K562 (cell line): ENCODE data around the gene IZUMO4. TPM values are rescaled to one million over a fixed set of nuclear protein-coding genes. Genes with fewer than 3 reads are reported as not detected.

Experiments
- CBX5 ChIP-seq: IDR thresholded peaks from 2 replicates; pipeline ENCODE4 v1.6.1; 2014; ENCODE audit warnings: low read depth, borderline replicate concordance
- CHD1 ChIP-seq: fragments of 200-600 bp; sonication (generic); IDR thresholded peaks from one replicate; pipeline ENCODE4 v1.6.1; 2012; ENCODE audit warnings: mild to moderate bottlenecking, moderate library complexity, low read length, inconsistent platforms
- E2F1 ChIP-seq: sonication (generic); formaldehyde crosslinking; IDR thresholded peaks from 2 replicates; pipeline ENCODE4 v1.8.1; 2023; ENCODE audit warnings: mild to moderate bottlenecking, missing genetic modification reagents, moderate library complexity
- GABPB1 ChIP-seq: sonication (generic); formaldehyde crosslinking; IDR thresholded peaks from 2 replicates; pipeline ENCODE4 v1.8.0; 2022; ENCODE audit warnings: mild to moderate bottlenecking, missing genetic modification reagents
- GMEB1 ChIP-seq: fragments of 250-450 bp; sonication (Bioruptor Pico); IDR thresholded peaks from 2 replicates; pipeline ENCODE4 v1.4.0; 2020; ENCODE audit warnings: mild to moderate bottlenecking
- KDM1A ChIP-seq, 2 experiments: fragments of 450-650 bp; IDR thresholded peaks; 2 replicates each; pipeline ENCODE4 v1.6.1; 2016; ENCODE audit warnings: mild to moderate bottlenecking in 2 of 2
- MTA3 ChIP-seq: fragments of 450-650 bp; formaldehyde crosslinking; IDR thresholded peaks from 2 replicates; pipeline ENCODE4 v1.6.1; 2017; ENCODE audit warnings: mild to moderate bottlenecking, borderline replicate concordance
- PHF8 ChIP-seq: fragments of 200-600 bp; sonication (generic); IDR thresholded peaks from 2 replicates; pipeline ENCODE4 v1.6.1; 2012; ENCODE audit warnings: mixed run types, mild to moderate bottlenecking, inconsistent platforms, low read length, moderate library complexity, borderline replicate concordance
- REST ChIP-seq, 2 experiments: fragments of 450-650 bp; formaldehyde crosslinking in 1 of 2; IDR thresholded peaks; 2 replicates each; pipeline versions ENCODE4 v1.4.0 to v1.6.1; 2014 to 2020; ENCODE audit warnings: mild to moderate bottlenecking in 2 of 2, borderline replicate concordance in 1 of 2, low read depth in 1 of 2
- ZBTB9 ChIP-seq: fragments of 450-650 bp; formaldehyde crosslinking; IDR thresholded peaks from 2 replicates; pipeline ENCODE4 v1.4.0; 2020; ENCODE audit warnings: mild to moderate bottlenecking, moderate library complexity
- polyA plus RNA-seq, 8 experiments: library from polyadenylated mRNA; depleted of rRNA in 4 of 8; stranded (reverse) in 5 of 8; unstranded in 3 of 8; fragments of >200 nt; fragmentation: Nextera tagmentation in 2 of 8; fragmentation: Illumina TruSeq in 1 of 8; extraction: Ambion mirVana in 2 of 8; extraction: Trizol in 1 of 8; gene quantifications; 2 replicates each; pipeline versions ENCODE4 v1.2.1 to v1.2.3, GENCODE V29; 2011 to 2014; ENCODE audit warnings: inconsistent platforms in 1 of 8, missing spikeins in 1 of 8
- total RNA-seq, 7 experiments: library from RNA; depleted of rRNA in 6 of 7; stranded (reverse); fragments of >200 nt in 6 of 7; fragmentation: Illumina TruSeq in 2 of 7; extraction: Trizol in 2 of 7; gene quantifications; 2 replicates each; pipeline versions ENCODE4 v1.2.1 to v1.2.3, GENCODE V29; 2011 to 2021; ENCODE audit warnings: low replicate concordance in 1 of 7

The IZUMO4 gene
- total and polyA plus RNA-seq, 9 of the 15 experiments (the other 6 are each of a cell fraction or from before 2014, with no cell fraction given) = 0.07 to 3.9 (median 1.2) TPM

- peak; percentile 86 to 95 for TF ChIP-seq KDM1A (IDR thresholded peaks at IDR 0.05)
- no peak for TF ChIP-seq ZBTB9 (CRISPR knock-in tag)
- peak; percentile 59; the same call in 1 of the 2 replicates for TF ChIP-seq E2F1 (CRISPR knock-in tag)
- no peak for TF ChIP-seq CBX5
- peak; percentile 52; the same call in 1 of the 2 replicates for TF ChIP-seq GABPB1 (CRISPR knock-in tag)
- TF ChIP-seq GMEB1 (CRISPR knock-in tag) = peak; percentile 83
- TF ChIP-seq CHD1 = peak; percentile 55
- TF ChIP-seq MTA3 = peak; percentile 100
- peak; percentile 16; the same call in 1 of the 2 replicates for TF ChIP-seq REST (IDR thresholded peaks at IDR 0.05; ENCODE audit: borderline replicate concordance)
- peak; percentile 63; the same call in 1 of the 2 replicates for TF ChIP-seq REST (CRISPR knock-in tag; IDR thresholded peaks at IDR 0.05; ENCODE audit: low read depth)
- TF ChIP-seq PHF8 = peak; percentile 80; the same call in 1 of the 2 replicates
Observed at GRCh38 chr19:2050991-2051772, 45.5 kb upstream of the IZUMO4 start, which contains the start of gene MKNK2 (continued).
